ENCODE results near the gene VPS26A.

VPS26A gene

DNA sequence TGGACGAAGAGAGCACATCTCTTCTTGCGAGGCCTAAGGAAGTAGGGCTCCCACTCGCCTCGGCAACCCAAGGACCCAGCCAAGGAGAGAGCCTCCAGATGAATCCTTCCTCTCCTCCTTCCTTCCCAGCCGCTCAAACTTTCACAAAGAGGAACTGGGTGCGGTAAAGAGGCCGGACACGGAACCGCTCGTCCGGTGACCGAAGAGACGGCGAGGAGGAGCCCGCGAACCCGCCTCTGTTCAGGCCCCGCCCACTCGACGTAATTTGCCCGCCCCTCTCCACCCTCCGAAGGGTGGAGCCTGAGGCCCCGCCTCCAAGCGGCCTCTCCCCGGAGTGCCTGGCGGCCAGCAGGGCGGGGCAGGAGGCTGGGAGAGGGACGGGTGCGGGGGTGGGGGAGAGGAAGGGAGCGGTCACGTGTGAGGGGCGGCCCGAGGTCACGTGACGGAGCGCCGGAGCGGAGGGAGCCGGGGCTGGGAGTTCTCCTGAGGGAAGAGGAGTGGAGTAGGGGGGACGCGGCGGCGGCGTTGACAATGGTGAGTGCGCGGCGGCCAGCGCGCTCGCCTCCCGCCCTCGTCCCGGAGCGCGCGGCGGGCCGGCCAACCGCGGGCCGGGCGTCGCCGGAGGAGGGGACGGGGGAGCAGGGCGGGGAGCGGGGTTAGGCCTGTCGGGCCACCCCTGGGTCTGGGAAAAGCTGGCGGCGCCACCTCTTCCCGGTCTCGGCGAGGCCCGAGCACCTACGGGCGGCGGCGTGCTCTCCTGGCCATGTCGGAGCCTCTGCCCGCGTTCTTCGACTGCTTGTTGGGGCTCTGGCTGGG, at the start of gene VPS26A:
VPS26A (plus strand) TSS at position 432 of the 816 bp plus-strand sequence; CDS start at position 532, 100 bp downstream.
- DNase-seq (ENCODE audit: low spot score) = peak; percentile 88

DNA sequence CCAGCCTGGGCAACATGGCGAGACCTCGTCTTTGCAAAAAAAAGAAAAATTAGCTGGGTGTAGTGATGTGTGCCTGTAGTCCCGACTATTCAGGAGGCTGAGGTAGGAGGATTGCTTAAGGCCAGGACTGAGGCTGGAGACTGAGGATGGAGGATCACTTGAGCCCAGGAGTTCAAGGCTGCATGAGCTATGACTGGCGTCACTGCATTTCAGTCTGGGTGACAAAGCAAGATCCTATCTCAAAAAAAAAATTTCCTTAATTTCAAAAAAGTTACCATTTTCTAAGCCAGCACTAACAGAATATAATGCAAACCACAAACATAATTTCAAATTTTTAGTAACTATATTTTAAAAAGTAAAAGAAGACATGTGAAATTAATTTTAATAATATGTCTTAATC, 49.4 kb upstream of the VPS26A start:
- no peak for DNase-seq (ENCODE audit: low spot score)

DNA sequence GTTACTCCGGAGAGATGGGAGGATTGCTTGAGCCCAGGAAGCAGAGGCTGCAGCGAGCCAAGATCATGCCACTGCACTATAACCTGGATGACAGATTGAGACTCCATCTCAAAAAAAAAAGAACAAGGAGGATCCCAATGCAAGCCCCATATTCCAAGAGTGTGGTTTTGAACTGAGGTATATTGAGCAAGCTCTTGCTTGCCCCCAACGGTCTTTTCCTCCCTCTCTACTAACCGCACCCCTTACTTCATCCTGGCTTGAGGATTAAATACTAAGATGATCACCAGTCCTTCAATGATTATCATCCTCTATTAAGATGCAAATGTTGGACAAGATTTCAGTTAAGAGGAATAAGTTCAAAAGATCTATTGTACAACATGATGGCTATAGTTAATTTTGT, 48.5 kb upstream of the VPS26A start:
- no peak for DNase-seq (ENCODE audit: low spot score)

DNA sequence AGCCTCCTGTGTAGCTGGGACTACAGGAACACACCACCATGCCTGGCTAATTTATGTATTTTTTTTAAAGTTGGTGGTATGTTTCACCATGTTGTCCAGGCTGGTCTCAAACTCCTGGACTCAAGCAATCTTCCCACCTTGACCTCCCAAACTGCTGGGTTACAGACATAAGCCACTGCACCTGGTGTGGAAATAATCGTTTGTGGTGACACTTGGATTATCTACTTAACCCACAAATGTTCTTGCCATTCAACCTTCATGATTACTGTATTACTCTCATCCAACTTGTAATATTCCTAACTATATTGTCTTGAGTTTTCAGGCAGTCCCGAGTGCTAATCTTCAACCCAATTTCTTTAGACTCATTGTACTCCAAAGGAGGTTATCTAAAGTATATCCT, 45.7 kb upstream of the VPS26A start:
- no peak for DNase-seq (ENCODE audit: low spot score)

DNA sequence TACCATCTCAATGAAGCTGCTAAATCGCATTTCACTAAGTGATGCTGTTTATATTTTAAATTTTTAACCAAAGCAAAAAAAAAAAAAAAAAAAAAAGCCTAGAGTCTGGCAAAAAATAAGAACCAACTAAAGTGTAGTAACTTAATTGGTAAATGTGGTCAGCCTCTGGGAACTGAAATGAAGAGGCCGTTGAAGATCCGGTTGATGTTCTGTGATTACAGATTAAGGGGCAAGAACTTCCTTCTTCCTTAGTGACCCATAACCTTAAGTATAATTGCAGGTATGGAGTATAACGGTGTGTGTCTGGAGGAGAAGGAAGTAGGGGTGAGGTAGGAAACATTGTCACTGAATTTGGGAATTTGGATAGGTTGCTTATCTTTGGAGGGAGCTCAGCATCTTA, 43.8 kb upstream of the VPS26A start:
- DNase-seq (ENCODE audit: low spot score) = no peak

DNA sequence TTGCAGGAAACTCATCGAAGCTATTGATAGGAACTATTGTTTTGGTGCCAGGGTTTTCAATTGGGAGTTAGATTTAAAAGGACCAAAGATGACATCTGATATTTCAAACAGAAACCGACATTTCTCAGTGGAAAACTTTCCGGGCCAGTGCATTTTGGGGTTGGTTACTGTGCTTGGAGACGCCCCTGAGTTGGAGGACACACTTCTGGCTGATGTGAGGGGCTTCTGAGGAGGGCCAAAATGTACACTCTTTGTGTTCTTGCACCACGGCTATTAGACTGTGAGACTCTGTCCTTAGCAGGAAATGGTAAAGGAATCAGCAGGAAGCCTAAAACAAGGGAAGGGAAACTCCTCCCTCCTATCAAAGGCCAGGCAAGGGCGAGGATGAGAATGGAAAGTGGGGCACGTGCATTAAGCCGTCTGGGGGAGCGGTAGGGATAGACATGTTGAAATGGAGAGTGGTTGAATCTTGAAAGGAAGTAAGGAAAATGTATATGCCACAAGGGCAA, 37.9 kb upstream of the VPS26A start:
- DNase-seq (ENCODE audit: low spot score) = no peak

DNA sequence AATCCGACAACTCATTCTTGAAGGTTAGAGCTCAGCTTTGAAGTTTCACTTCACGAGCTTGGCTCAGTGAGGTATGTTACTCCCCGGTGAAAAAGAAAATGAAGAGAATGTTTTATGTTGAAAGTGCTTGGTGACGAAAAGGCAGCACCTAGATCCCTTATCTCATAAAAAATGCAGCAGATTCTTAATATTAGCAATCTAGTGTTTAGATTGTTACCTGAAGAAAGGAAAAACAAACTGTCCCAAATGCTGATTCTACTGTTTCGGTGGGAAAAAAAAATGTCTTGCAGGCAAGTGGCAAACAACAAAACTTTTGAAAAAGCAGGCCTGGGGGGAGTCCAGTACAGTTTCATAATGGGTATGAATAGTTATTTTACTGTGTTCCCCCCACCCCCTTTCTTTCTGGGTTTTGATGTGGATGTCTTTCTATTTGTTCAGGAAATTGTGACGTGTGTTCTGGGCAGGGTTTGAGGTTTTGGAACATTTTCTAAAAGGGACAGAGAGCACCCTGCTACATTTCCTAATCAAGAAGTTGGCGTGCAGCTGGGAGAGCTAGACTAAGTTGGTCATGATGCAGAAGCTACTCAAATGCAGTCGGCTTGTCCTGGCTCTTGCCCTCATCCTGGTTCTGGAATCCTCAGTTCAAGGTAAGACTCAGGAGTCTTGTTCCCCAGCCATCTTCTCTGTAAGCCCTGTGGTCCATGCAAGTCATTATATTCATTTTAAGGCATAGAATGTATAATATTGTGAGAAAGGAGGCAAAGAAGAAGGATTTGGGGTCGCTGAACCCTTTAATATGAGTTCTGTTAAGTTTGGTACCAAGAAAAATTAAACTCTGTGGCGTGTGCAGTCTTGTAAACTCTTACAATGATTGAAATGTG, 36.1 kb upstream of the VPS26A start, which contains the start of gene SRGN:
SRGN (plus strand) TSS at position 514 of the 881 bp plus-strand sequence; CDS start at position 569, 55 bp downstream.
- DNase-seq (ENCODE audit: low spot score) = no peak

DNA sequence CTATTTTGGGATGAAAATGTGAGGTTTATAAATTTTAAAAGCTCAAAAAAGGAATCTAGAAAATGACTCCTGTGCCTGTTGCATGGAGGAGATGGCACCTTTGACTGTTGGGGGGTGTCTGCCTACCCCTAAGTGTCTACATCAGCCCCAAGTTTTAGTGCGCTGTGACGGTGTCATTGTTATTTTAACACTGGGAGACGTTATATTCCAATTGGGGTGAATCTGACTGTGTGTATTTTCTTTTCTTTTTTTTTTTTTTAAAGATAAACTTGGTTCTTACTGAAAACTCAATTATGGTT, 35.6 kb upstream of the VPS26A start:
- no peak for DNase-seq (ENCODE audit: low spot score)

DNA sequence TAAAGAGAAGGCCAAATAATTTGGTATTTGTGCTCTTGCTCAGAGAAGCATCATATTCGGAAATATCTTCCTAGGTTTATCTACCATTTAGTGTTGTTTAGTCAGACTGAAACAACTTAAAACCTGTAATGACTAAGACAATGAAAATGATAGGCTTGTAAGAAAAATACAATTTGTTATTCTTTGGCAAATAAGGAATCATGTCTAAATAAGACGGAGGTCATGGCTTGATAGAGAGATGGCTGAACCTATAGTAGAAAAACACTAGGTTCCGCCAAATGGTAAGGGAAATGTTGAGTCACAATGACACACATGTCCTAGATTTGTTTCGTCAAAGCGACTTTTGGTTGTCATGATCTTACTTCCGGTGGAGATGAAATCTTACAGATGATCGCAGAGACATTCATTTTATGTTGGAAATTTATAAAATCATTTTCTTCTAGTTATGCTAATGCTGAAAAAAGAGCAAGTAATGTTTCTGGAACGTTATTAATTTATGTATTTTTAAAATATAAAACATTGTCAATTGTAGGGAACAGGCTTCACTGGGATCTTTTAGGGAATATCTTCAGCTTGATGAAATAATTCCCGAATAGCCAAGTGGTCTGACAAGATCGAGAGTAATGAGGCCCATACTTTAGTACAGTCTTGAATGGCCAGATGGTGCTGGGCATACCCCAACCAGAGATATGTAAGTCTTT, 35.0 kb upstream of the VPS26A start:
- DNase-seq (ENCODE audit: low spot score) = no peak

DNA sequence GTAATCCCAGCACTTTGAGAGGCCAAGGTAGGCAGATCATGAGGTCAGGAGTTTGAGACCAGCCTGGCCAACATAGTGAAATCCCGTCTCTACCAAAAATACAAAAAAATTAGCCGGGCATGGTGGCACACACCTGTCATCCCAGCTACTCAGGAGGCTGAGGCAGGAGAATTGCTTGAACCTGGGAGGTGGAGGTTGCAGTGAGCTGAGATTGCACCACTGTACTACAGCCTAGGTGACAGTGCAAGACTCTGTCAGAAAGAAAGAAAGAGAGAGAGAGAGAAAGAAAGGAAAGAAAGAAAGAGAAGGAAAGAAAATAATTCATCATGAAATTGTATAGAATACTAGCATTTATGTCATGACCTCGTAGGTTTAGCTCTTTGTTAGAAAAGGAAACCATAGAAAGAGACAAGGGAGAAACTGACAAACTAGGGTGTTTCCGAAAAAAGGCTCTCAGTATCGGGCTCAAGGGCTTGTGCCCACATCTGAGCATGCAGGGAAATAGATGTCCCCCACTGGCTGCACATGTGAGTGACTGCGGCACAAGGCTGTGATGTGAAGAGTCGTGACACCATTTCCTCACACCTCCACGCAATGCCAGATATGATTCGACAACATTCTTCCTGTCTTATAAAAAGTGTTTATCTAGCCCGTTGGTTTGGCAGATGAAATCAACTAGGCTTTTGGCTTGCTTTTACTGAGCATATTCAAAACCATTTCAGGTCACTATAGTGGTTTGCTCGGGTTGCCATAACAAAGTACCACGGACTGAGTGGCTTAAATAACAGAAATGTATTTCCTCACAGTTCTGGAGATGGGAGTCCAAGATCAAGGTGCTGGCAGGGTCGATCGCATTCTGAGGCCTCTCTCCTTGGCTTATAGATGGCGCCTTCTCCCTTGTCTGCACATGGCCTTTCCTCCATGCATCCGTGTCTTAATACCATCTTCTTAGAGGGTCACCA, 34.1 kb upstream of the VPS26A start:
- no peak for DNase-seq (ENCODE audit: low spot score)

DNA sequence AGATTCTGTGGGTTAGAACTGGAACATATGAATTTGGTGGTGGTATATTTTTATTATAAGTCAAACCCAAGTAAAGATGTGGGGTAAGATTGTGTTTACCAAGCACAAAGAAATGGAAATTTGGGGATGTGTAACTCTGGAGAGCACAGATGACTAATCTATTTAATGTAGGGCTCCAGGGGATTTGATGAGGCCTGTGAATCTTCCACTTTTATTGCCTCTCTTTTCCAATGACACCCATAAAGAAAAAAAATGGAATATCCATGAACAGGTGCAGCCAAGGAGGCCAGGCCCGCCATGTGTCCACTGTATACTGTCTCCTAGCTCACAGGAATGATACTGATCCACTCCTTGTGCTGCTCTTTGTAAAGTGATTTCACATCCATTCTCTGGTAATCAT, 33.3 kb upstream of the VPS26A start:
- DNase-seq (ENCODE audit: low spot score) = no peak

DNA sequence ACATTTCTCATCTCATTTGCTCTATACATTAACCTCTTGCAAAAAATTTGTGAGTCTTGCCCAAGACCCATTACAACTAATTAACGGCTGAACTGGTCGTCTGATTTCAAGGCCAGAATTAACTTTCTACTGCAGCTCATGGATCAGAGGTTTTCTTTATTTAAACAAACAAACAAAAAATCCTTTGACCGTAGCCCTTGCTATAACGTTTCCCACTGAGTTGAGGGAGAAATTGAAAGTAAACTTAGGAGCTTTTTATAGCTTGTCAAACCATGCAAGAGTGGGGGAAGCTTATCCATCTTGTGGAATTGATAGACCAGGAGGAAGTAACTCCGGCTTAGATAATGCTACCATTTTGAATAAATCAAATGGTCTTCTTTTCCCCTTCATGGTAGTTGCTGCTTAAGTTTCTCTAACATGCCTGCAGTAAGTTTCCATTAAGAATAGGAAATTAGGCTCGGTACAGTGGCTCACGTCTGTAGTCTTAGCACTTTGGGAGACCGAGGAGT, 32.8 kb upstream of the VPS26A start:
- no peak for DNase-seq (ENCODE audit: low spot score)

DNA sequence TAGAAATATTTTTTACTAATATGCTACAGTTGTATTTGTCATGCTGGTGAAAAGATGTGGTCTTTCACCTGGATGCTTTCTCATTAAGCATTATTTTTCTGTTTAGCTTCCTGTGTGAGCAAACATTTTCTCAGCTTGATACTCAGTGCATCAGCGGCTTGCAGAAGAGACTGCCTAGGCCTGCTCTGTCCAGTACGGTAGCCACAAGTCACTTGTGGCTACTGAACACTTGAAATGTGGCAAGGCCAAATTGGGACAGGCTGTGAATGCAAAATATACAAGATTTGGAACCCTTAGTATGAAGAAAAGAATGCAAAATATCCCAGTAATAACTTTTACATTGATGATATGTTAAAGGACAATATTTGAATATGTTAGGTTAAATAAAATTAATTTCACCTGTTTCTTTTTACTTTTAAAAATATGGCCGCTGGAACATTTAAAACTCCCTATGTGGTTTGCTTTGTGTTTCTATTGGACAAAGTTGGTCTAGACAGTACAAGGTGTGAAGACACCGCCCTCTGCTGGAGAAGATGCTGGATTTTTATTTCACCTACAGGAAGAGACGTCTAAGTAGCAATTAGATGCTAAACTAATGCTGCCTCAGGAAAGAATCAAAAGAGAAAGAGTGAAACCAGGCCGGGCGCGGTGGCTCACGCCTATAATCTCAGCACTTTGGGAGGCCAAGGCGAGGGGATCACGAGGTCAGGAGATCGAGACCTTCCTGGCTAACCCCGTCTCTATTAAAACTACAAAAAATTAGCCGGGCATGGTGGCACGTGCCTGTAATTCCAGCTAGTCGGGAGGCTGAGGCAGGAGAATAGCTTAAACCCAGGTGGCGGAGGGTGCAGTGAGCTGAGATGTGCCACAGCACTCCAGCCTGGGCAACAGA, 30.8 kb upstream of the VPS26A start:
- DNase-seq (ENCODE audit: low spot score) = peak; percentile 19

DNA sequence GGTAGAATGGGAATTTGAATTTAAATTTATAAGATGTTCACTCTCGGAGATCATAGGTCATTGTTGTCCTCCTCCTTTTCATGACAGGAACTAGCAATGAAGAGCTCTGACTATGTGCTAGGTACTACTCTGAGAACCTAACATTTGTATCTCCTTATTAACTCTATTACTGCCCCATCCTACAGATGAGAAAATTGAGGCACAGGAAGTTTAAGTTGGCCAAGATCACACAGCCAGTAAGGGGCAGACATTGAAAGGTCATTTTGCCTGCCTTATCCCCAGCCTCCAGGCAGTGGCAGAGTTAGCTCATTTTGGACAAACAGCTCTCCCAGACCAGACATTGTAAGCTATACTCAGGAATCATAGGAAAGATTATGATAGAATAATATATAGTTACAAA, 30.0 kb upstream of the VPS26A start:
- DNase-seq (ENCODE audit: low spot score) = no peak

DNA sequence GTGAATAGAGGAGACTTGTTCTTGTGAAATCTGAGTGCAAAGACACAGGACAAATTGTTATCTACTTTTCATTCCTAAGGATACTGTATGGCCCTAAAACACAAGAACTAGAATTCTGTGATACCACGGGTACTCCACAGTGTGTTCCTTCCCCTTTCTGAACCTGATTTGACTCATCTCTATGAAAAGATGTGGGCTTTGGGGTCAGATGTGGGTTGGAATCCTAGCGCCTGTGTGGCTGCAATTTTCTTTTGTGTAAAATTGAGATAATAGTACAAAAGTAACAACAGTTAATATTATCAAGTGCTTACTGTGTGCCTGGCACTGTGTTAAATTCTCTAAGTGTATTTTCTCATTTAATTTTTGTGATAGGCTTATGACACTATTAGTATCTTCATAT, 27.9 kb upstream of the VPS26A start:
- no peak for DNase-seq (ENCODE audit: low spot score)

DNA sequence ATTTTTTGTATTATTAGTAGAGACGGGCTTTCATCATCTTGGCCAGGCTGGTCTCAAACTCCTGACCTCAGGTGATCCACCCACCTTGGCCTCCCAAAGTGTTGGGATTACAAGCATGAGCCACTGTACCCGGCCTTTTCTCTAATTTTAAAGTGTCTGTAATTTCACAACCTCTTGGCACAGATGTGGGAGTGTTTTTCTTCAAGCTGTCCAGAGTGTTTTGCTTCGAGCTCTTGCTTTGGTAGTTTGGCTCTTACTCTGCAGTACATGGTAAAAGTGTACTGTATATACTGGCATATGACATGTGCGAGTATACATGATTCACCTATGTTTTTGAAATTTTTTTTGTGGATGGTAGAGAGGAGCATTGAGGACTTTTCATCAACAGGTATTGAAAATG, 26.2 kb upstream of the VPS26A start:
- DNase-seq (ENCODE audit: low spot score) = no peak

DNA sequence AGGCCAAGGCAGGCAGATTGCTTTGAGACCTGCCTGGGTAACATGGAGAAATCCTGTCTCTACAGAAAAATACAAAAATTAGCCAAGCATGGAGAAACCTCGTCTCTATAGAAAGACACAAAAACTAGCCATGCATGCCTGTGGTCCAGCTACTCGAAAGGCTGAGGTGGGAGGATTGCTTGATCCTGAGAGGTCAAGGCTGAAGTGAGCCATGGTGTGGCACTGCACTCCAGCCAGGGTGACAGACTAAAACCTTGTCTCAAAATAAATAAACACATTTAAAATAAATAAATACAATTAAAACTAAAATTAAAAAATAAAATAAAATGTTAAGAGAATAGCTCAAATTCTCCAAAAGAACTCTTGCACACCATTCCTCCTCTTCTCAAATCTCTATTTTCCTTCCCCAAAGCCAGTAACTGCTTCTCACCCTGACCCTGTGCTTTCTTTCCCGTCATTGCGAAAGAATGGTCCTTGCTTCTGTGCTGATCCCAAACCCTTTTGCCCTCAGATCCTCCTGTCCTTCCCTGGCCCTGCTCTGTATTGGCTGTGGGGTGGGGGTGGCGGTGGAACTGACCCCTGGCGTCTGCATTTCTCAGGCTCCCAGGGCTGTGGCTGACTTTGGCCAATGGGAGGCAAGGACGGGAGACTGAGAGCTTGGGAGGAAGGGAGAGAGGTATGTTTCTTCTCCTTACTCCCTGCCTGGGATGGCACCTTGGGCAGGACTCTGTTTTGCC, 23.7 kb upstream of the VPS26A start:
- DNase-seq (ENCODE audit: low spot score) = no peak

DNA sequence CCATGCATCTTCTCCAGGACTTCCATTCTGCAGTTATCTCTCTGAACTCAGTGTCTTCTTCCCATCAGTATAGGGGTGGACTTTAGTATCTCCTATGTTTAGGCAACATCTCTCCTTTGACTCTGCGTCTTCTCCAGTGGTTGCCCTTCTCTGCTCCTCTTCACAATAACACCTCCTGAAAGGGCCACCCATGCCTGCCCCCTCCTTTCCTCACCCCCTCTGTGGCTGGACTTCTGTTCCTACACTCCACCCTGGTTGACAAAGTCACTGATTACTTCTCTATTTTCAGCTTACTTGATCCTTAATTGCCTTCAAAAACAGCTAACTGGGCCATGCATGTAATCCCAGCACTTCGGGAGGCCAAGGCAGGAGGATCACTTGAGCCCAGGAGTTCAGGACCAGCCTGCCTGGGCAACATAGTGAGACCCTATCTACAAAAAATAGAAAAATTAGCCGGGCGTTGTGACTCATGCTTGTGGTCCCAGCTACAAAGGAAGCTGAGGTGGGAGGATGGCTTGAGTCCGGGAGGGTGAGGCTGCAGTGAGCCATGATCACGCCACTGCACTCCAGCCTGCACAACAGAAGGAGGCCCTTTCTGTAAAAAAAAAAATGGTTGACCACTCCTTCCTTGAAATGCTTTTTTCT, 22.4 kb upstream of the VPS26A start:
- no peak for DNase-seq (ENCODE audit: low spot score)

DNA sequence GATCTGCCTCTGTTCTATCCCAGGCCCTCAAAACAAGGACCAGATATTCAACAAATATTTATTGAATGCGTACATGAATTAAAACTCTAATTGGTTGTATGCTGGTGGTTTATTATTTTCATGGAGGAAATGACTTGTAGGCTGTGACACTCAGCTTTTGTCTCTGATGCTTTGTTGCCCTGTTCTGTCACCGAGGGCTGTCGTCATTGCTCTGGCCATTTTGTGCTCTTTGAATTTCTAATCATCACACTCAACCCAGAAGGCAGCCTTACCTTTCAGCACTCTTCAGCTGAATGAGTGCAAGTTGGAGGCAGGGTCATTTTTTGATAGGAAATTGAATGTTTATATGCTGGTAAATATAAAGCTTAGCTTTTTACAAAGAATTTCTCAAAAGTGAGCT, 21.5 kb upstream of the VPS26A start:
- DNase-seq (ENCODE audit: low spot score) = no peak
